ENCODE measurements around the gene RER1.

DNA sequence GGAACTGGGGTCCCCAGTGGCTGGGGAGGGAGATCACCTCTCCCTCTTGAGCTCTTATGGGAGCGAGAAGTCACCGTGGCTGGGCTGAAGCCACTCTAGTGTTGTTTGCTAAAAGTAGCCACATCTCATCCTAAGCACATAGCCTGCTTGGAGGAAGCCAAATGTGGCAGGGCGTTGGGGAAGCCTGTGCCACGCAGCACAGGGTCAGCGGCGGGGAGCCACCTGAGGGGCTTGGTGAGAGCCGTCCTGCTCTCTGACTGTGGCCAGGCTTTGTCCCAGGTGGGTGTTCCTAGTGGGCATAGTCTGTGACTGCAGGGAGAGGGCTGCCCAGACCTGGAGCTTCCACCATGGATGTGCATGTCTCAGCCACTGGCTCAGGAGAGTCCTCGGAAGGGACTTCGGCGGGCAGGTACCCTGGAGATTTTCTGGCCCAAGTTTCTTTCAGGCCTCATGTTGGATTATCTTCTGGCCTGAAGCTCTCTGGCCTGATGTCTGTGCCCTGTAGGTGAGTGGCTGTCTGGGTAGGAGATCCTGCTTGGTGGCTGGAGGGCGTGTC, 39.2 kb upstream of the RER1 start:
- TF ChIP-seq, protein P1, sequence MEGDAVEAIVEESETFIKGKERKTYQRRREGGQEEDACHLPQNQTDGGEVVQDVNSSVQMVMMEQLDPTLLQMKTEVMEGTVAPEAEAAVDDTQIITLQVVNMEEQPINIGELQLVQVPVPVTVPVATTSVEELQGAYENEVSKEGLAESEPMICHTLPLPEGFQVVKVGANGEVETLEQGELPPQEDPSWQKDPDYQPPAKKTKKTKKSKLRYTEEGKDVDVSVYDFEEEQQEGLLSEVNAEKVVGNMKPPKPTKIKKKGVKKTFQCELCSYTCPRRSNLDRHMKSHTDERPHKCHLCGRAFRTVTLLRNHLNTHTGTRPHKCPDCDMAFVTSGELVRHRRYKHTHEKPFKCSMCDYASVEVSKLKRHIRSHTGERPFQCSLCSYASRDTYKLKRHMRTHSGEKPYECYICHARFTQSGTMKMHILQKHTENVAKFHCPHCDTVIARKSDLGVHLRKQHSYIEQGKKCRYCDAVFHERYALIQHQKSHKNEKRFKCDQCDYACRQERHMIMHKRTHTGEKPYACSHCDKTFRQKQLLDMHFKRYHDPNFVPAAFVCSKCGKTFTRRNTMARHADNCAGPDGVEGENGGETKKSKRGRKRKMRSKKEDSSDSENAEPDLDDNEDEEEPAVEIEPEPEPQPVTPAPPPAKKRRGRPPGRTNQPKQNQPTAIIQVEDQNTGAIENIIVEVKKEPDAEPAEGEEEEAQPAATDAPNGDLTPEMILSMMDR (IDR thresholded peaks at IDR 0.05 in 4 of 5, conservative IDR thresholded peaks at IDR 0.05 in 1 of 5): no peak
- no peak for TF ChIP-seq POLR2A (IDR thresholded peaks at IDR 0.05)

Measured in gastrocnemius medialis (tissue), 4 donors.